ENCODE data around the gene ZNF609.

Gene ZNF609

DNA sequence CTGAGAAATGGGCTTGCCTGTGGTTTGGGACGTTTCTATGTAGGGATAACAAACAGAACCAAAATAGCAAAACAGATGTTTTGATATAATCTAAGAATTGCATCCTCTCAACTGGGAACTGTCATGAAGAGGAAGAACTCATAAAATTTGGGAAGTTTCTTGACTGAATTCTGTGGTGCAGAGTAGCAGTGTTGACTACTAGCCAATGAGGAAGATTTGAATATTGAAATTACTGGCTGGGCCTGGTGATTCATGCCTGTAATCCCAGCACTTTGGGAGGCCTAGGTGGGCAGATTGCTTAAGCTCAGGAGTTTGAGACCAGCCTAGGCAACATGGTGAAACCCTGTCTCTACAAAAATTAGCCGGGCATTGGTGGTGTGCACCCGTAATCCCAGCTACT lies 42.2 kb downstream of the ZNF609 start:
- TF ChIP-seq, protein P1, sequence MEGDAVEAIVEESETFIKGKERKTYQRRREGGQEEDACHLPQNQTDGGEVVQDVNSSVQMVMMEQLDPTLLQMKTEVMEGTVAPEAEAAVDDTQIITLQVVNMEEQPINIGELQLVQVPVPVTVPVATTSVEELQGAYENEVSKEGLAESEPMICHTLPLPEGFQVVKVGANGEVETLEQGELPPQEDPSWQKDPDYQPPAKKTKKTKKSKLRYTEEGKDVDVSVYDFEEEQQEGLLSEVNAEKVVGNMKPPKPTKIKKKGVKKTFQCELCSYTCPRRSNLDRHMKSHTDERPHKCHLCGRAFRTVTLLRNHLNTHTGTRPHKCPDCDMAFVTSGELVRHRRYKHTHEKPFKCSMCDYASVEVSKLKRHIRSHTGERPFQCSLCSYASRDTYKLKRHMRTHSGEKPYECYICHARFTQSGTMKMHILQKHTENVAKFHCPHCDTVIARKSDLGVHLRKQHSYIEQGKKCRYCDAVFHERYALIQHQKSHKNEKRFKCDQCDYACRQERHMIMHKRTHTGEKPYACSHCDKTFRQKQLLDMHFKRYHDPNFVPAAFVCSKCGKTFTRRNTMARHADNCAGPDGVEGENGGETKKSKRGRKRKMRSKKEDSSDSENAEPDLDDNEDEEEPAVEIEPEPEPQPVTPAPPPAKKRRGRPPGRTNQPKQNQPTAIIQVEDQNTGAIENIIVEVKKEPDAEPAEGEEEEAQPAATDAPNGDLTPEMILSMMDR (IDR thresholded peaks at IDR 0.05; ENCODE audit: low read depth, low read length): no peak
- DNase-seq (ENCODE audit: low read depth in 2 of 2): peak in 1 of 2 donors; percentile 41

DNA sequence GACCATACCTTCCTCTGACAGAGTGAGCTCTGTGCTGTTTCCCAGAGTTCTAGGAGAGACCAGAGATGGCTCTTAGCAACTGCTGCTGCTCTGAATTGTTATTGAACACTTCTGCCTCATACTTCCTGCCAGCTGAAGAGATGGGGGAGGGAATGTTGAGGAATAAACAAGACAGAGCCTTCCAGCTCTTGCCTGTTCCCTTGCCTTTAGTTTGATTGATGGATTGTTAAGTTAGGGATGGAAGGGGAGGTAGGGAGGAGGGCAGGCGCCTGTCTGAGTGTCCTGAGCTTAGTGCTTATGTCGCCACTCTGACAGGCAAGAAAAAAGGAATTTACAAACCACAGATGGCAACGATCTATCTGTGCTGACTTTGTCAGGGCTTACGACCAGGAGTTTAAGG lies 42.8 kb downstream of the ZNF609 start:
- no peak overlapping the region for H3K4me3 ChIP-seq (replicated peaks in 1 of 2; ENCODE audit: low read depth in 2 of 2, low read length in 2 of 2)
- TF ChIP-seq, protein P1 (IDR thresholded peaks at IDR 0.05; ENCODE audit: low read depth, low read length): no peak
- DNase-seq (ENCODE audit: low read depth in 2 of 2): peak; percentile 57

More for the DNA sequence above, 42.2 kb downstream of the ZNF609 start:
- H3K4me3 ChIP-seq (replicated peaks in 1 of 2; ENCODE audit: low read depth in 2 of 2, low read length in 2 of 2): no peak overlapping the region

DNA sequence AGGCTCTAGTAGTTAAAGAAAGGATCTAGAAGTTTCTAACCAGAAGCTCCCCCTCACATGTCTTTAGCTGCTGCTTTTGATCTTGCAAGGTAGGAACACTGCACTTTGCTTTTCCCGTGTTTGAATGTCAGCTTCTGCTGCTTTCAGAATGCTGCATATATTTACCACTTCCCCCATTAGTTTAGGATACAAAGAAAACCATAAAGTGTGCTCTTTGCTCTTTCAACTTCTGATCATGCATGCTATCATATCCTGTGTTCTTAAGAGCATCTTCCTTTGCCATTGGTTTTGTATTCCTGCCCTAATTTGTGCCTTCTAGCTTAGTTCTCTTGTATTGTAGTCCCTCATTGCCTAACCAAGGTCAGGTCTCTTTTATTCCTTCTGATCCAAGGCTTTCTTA lies 43.3 kb downstream of the ZNF609 start:
- H3K4me3 ChIP-seq (replicated peaks in 1 of 2; ENCODE audit: low read depth in 2 of 2, low read length in 2 of 2): no peak overlapping the region
- TF ChIP-seq, protein P1 (IDR thresholded peaks at IDR 0.05; ENCODE audit: low read depth, low read length): no peak
- no peak for DNase-seq (ENCODE audit: low read depth in 2 of 2)

DNA sequence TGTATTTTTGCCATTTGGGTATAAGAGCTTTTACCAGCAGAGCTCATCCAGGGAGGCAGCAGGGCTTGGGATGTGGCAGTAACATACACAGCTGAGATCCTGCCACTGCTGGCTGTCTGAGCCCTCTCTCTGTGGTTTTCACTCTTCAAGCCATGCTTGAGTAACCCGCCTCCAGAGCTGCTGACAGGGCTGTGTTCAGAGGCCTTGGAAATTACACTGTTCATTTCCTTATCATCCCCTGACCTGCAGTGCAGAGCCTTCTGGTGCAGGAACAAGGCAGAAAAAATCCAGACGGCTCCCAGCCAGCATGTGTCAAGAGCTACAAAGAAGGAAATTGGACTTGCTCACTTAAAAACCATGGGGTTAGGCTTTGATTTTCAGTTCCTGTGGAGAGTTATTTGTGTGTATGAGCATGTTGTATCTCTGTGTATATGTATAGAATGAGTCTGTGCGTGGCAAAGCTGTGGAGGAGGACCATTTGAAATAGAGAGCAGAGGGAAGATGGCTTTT lies 47.0 kb downstream of the ZNF609 start:
- no peak overlapping the region for H3K4me3 ChIP-seq (replicated peaks in 1 of 2; ENCODE audit: low read depth in 2 of 2, low read length in 2 of 2)
- TF ChIP-seq, protein P1 (IDR thresholded peaks at IDR 0.05; ENCODE audit: low read depth, low read length): no peak
- peak; percentile 73 to 97 for DNase-seq (ENCODE audit: low read depth in 2 of 2)

DNA sequence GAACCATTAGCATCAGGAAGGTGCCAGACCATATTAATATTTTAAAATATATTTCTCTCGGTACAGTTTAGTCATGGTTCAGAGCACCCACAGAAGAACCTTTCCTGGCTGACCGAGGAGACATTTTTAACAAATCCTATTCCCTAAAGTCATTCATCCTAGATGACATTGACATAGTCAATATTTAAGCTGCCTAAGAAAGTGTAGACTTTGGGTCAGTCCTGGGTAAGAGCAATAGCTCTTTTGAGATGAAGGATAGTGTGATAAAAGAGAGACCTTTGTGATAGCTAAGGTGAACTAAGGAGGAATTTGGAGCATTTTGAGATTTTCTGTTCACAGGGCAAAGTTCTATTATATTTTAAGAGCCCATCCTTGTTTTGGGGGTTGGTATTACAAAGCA lies 47.5 kb downstream of the ZNF609 start:
- TF ChIP-seq, protein P1 (IDR thresholded peaks at IDR 0.05; ENCODE audit: low read depth, low read length): no peak
- H3K4me3 ChIP-seq (replicated peaks in 1 of 2; ENCODE audit: low read depth in 2 of 2, low read length in 2 of 2): no peak overlapping the region
- DNase-seq (ENCODE audit: low read depth in 2 of 2): no peak

DNA sequence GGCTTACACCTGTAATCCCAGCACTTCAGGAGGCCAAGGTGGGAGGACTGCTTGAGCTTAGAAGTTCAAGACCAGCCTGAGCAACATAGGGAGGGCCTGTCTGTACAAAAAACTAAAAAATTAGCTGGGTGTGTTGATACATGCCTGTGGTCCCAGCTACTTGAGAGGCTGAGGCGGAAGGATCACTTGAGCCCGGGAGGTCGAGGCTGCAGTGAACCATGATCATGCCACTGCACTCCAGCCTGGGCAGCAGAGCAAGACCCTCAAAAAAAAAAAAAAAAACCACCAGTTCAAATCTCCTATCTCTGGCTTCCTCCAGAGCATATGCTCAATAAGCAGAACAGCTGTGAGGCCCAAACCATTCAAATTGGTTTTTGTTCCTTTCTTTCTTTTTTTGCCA lies 53.4 kb downstream of the ZNF609 start:
- DNase-seq (ENCODE audit: low read depth in 2 of 2): no peak
- TF ChIP-seq, protein P1 (IDR thresholded peaks at IDR 0.05; ENCODE audit: low read depth, low read length): no peak
- no peak overlapping the region for H3K4me3 ChIP-seq (replicated peaks in 1 of 2; ENCODE audit: low read depth in 2 of 2, low read length in 2 of 2)

DNA sequence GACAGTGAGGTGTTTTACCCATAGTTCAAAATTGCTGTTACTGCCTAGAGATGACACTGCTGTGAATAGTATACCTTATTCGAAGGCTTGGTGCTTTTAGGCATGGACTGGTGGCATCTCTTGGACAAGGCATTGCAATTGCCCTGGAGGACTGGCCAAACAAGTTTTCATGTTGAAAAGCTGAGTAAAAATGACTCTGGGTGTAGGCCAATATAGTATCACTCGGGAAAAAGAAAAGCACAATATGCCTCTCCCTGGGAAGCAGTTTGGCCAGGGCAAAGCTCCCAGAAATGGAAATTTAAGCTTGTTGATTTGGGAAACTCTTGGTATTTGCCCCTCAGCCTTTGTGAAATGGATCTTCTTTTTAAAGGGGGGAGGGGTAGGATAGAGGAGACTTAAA lies 54.8 kb downstream of the ZNF609 start:
- DNase-seq (ENCODE audit: low read depth in 2 of 2): no peak
- TF ChIP-seq, protein P1 (IDR thresholded peaks at IDR 0.05; ENCODE audit: low read depth, low read length): no peak
- H3K4me3 ChIP-seq (replicated peaks in 1 of 2; ENCODE audit: low read depth in 2 of 2, low read length in 2 of 2): no peak overlapping the region

Data from cardiac fibroblast (primary cell).